ENCODE results near the gene HDHD5.
"Not testable (repeated sequence)": the region's sequence is repeated elsewhere in the genome, so short reads cannot be mapped to it uniquely, and the experiment has no call there.

Gene HDHD5

DNA sequence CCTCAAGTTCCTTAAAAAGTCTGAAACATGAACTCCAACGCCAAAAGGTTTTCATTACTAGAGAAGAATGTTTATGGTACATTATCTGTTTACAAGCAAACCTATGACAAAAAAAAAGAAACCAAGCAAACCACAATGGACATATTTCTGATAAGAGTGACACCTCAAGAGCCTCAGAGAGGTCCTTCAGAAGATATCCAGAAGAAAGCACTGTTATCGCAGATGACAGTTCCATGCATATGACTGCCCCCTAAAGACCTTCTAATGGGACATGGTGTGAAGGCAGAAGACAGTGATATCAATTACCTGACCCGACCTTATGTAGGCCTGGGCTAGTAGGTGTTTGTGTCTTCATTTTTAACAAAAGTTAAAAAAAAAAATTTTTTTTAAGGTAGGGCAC is 3.1 kb downstream of the HDHD5 start:
- DNase-seq: peak in 1 of 2 donors; percentile 13

GRCh38 chr22:17152971-17153370 is 6.1 kb downstream of the HDHD5 start:
- DNase-seq: no peak

DNA sequence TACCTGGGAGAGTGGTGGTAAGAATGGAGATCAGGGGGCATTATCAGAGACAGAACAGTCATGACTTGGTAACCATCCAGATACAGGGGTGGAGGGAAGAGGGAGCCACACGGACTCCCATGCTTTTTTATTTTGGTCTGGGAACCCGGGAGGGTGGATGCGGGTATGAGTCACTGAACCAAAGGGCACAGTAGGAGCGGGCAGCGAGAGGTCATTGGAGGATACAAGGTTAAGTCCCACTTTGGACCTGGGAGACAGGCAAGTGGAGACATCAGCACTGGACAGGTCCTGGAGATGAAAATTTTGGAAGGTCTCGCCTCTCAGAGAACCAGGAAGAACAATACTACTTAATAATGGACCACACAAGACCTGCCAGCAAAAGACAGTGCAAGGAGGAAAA is 6.7 kb downstream of the HDHD5 start:
- DNase-seq: no peak

DNA sequence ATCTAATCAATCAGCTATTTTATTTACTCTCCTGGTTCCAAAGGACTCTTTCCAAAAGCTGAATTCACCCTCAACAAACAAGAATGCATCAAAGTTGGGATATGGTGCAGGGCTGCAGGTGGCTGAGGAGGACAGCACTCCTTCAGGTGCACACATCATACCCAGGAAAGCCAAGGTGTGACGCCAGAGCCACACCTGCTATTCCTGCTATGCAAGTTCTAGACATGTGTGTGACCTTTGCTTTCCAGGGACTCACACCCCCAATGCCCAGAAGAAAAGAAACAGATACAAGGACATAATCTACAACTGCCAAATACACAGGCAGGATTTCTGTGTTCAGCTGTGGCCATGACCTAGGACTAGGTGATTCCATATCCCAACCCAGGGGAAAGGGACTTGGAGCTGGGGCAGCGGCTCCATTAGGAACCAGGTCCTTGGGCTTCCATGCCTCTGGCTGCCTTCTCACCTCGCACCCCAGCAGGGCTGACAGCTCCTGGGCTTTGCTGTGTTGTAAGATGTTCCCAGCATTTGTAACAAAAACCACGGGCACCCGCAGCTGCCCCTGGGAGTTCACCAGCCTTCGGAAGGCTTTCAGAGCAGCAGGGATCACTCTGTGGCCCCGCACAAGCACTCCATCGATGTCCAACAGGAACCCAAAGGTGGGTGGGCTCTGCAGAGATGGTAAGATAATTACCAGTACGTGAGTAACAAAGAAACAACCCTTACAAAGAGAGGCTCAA is 9.8 kb downstream of the HDHD5 start:
- DNase-seq: no peak

DNA sequence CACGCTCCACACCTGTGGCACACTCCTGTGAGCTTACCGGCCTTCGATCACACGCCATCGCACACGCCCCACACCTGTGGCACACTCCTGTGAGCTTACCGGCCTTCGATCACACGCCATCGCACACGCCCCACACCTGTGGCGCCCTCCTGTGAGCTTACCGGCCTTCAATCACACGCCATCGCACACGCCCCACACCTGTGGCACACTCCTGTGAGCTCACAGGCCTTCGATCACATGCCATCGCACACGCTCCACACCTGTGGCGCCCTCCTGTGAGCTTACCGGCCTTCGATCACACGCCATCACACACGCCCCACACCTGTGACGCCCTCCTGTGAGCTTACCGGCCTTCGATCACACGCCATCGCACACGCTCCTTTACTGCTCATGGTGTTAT is 11.6 kb downstream of the HDHD5 start:
- DNase-seq: not testable (repeated sequence)

- DNase-seq: no peak
Observed at GRCh38 chr22:17145021-17145680, 13.9 kb downstream of the HDHD5 start.

- no peak for DNase-seq
Observed at GRCh38 chr22:17143826-17144225, 15.3 kb downstream of the HDHD5 start.

- DNase-seq: no peak
Observed at GRCh38 chr22:17143101-17143500, 16.0 kb downstream of the HDHD5 start.

GRCh38 chr22:17140826-17141766 is 18.0 kb downstream of the HDHD5 start:
- DNase-seq: peak; percentile 52 to 74

DNA sequence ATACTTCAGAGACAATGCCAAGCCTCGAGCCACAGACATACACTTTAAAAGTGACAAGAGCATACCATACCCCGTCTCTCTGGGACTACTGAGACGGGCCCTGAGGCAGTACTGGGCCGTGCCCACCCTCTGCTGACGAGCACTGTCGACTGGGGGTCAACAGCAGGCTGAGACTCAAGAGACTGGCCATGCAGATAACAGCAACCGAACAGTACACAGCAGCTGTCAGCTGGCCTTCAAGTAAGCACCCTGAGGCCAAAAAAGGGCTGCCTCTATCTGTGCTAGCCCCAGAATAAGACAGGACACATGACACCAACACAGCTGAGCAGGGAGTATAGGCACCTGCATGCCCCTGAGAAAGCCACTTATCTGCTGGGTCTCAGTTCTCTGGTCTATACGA is 19.1 kb downstream of the HDHD5 start:
- no peak for DNase-seq

GRCh38 chr22:17138513-17138912 is 20.6 kb downstream of the HDHD5 start:
- DNase-seq: no peak

DNA sequence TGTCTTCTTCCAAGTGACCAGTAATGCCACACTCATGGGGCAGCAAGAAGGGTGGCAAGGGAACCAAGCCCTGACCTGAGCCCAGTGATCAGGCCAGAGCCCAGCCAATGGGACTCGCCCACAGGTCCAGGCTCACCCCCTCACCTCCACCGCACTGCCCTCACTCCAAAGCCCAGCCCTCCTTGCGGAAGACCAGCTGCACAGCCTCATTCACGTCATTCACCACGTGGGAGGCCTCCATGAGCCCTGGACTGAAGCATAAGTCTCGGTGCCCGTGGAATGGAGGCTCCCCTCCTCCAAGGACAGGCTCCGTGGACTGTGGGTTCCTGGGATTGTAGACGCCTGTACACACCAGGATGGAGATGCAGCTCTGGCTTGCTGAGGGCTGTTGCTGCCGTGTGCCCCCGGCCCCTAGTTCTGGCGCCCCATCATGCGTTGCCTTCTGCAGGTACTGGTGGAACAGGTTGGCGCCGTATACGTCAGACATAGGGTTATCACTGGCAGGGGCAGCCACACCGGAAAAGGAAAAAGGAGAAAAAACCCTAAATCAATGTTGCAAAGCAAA is 21.1 kb downstream of the HDHD5 start:
- DNase-seq: no peak

DNA sequence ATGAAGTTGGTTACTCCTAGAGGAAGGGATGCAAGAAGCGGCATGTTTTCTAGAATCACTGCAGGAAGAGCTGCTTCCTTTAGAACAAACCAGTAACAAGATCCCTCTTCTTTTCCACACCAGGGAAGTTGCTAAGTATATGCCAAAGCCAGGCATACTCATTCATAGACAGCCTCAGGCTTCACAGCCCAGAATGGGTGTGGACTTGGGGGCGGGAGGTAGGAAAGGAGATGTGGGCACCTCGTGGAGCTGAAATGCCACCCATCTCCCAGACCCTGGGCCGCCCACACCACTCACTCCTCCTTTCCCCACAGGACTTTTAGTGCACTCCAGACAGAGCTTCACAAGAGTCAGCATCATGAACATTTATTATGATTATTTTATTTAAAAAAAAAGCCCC is 21.9 kb downstream of the HDHD5 start:
- DNase-seq: no peak

DNA sequence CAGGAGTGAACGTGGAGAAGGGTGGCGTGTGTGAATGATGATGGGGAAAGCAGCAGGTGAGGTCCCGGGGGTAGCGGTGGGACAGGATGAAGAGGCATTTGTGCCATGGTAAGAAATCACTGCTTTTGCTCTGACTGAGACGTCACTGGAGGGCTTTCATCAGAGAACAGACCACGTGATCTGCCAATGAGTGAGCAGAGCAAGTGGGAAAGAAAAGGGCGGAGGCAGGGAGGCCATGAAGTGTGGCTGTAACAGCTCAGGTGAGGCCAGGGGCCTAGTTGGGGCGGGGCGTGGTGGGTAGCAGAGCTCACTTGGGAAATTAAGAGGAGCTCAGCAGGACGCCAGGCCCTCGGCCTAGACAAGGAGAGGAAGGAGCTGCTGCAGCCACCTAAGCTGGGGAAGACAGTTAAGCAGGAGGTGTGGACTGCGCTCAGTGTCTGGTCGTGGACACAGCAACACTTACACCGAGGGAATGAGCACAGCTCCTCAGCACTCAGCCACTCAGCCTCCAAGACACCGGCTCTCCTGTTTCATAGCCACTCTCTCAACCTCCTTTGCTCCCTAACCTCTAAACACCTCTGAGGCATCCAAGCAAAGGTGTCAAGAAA is 23.8 kb downstream of the HDHD5 start:
- no peak for DNase-seq

GRCh38 chr22:17133137-17133536 is 25.9 kb downstream of the HDHD5 start:
- DNase-seq: no peak

DNA sequence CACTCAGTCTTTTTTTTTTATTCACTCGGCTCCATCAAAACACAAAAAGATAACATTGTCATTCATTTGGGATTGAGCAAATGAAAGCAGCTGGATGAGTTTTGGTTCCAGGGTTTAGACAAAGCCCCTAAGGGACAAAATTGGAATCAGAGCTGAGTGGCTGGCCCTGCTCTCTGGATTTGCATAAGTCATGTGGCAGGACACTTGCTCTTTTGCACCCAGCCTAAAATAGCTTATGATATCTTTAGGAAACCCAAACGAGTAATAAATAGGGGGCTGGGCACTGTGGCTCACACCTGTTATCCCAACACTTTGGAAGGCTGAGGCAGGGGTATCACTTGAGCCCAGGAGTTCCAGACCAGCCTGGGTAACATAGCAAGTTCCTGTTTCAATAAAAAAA is 27.0 kb downstream of the HDHD5 start:
- DNase-seq: no peak

DNA sequence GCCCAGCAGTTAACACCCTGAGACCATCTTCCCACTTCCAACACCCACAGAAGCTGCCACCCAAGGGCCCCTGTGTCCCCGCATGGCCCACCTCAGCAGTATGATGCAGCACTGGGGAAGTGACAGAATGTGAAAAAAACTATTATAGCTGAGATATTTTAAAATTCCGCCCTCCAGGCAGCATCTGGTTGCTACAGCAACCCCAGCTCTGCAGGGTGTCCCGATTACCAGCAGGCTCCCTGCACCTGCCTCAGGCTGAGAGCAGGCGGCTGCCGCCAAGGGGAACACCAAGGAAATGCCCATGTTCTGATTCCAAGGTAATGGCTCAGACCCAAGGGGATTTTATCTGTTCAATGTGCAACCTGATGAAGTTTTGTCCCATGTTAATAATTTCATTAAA is 27.4 kb downstream of the HDHD5 start:
- DNase-seq: peak in 1 of 2 donors; percentile 27

GRCh38 chr22:17130199-17130598 is 28.9 kb downstream of the HDHD5 start:
- no peak for DNase-seq

DNA sequence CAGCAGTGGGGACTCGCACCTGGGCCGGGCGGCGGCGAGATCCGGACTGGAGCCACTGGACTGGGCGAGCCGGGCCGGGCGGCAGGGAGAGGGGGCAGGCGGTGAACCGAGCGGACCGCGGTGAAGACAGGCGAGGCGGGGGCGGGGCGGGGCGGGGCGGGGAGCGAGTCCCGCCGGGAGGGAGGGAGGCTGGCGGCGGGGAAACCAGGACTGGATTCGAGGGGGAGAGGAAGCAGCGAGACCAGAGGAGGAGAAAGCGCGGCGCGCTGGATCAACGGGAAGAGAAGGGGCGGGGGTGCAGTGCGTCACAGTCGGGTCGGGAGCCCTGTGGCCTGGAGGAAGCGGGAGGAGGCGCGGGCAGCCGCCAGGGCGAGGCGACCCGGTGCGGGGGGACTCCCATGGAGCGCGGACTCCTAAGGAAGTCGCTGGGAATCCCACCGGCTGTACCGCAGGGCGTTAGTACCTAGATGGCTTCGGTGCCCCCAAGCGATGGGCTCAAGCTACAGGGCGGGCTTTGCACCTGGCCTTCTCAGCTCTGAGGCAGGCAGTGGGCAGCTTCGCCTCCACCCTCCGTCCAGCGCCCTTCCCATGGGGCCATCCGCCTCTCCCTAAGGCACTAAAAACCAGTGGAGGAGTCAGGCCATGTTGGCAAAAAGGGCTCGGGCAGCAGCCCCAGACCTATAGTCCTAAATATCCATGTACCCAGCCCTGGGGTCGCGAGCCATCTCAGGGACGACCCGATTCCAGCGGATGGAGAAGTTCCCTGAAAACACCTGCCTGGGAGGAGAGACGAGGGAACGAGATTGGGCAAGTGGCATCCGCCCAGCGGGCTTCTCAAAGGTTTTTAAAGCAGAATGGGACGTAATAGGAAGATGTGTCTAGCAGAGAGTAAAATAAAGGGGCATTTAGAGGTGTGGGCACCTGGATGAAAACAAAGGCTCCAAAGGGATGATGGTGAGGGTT is 37.6 kb downstream of the HDHD5 start, which contains the start of gene TMEM121B:
Gene TMEM121B, minus strand, starts transcription at position 128 of the 963 bp plus-strand sequence. CDS start 233 bp downstream, outside the sequence.
- peak; percentile 83 to 85 for DNase-seq

DNA sequence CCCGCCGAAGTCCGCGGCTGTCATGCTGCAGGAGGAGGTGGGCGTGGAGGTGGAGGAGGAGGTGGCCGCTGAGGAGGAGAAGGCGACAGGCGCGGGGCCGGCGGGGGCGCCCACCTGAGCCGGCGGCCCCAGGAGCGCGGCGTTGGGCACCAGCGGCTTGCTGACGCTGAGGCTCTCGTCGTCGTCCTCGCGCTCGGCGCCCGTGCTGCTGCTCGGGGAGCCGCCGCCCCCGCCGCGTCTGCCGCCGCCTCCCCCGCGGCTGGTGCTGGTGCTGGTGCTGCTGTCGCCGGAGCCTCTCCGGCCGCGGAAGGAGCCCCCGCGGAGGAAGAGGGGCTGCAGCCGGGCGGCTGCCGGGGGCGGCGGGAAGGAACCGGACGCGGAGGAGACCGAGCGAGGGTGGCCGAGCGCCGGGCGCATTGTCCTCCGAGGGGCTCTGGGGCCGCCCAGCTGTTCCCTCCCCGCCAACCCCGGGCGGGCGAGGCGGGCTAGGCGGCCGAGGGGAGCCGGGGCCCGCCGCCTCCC is 38.3 kb downstream of the HDHD5 start:
- peak; percentile 19 to 63 for DNase-seq

GRCh38 chr22:17120281-17120680 is 38.8 kb downstream of the HDHD5 start:
- DNase-seq: peak in 1 of 2 donors; percentile 53

All from inflammatory macrophage (primary cell).